OCI-LY3 (cell line): ENCODE results near the gene MUC15.

Experiments
- CTCF ChIP-seq: fragments of 200-600, 300-600 bp; sonication (generic); IDR thresholded peaks from 2 replicates; pipeline ENCODE4 v1.5.1; 2014; ENCODE audit warnings: antibody characterized with exemption, low read length, low read depth
- EZH2phosphoT487 ChIP-seq: fragments of 200-600 bp; shearing (Covaris generic); IDR thresholded peaks from 2 replicates; pipeline ENCODE4 v1.6.1; 2018; ENCODE audit warnings: antibody characterized with exemption, mixed run types, low read depth

GRCh38 chr11:26553182-26553581, 18.9 kb downstream of the MUC15 start:
- TF ChIP-seq CTCF = no peak
- no peak for TF ChIP-seq EZH2phosphoT487
